PC-9 (cell line): ENCODE results near the gene KLHDC8A. TPM values are rescaled to one million over a fixed set of nuclear protein-coding genes. Genes with fewer than 3 reads are reported as not detected.
"Not testable (repeated sequence)": the region's sequence is repeated elsewhere in the genome, so short reads cannot be mapped to it uniquely, and the experiment has no call there.

Source experiments
- BruUV-seq: library from RNA; stranded (reverse); fragments of 400-500 nt; replicated peaks from 2 replicates; lab custom pipeline; 2021; lab: Mats Ljungman, UMichigan
- CTCF ChIA-PET: fragments of 300-600 bp; sonication (Branson Sonifier 250); formaldehyde crosslinking; loops from one replicate; lab custom pipeline; 2022; ENCODE audit warnings: antibody characterized with exemption; lab: Charles Lee
- POLR2A ChIA-PET: fragments of 300-600 bp; sonication (Branson Sonifier 250); formaldehyde crosslinking; loops from one replicate; lab custom pipeline; 2022; ENCODE audit warnings: antibody characterized with exemption; ENCODE audit not compliant: unreplicated experiment; lab: Charles Lee
- DNase-seq, 2 experiments: peaks; one replicate each; pipeline versions ENCODE4 v3.0.0 to v3.0.0-alpha.2; 2015 to 2022; ENCODE audit warnings: mixed read lengths in 1 of 2
- H2AFZ ChIP-seq: fragments of 200-600 bp; sonication (generic); 2 replicates; pipeline ENCODE4 v1.8.1; 2017; ENCODE audit warnings: antibody characterized with exemption
- H3F3A ChIP-seq: fragments of 200-600 bp; sonication (generic); 2 replicates; pipeline ENCODE4 v1.8.1; 2017; ENCODE audit warnings: antibody characterized with exemption, mild to moderate bottlenecking, low read depth; ENCODE audit not compliant: insufficient read depth
- H3K27ac ChIP-seq: fragments of 200-600 bp; sonication (generic); 2 replicates; pipeline ENCODE4 v1.6.1; 2016; ENCODE audit warnings: mixed run types
- H3K27me3 ChIP-seq: fragments of 200-600 bp; sonication (generic); 2 replicates; pipeline ENCODE4 v1.6.1; 2016; ENCODE audit warnings: low read depth, mixed run types; ENCODE audit not compliant: insufficient read depth
- H3K36me3 ChIP-seq: fragments of 200-600 bp; sonication (generic); 2 replicates; pipeline ENCODE4 v1.6.1; 2016; ENCODE audit warnings: low read depth, mixed run types
- H3K4me1 ChIP-seq: fragments of 200-600 bp; sonication (generic); replicated peaks from 2 replicates; pipeline ENCODE4 v1.6.1; 2016; ENCODE audit warnings: mixed run types; ENCODE audit not compliant: insufficient read depth
- H3K4me2 ChIP-seq: fragments of 200-600 bp; sonication (generic); 2 replicates; pipeline ENCODE4 v1.6.1; 2017; ENCODE audit warnings: mixed run types
- H3K4me3 ChIP-seq: fragments of 200-600 bp; sonication (generic); 2 replicates; pipeline ENCODE4 v1.6.1; 2016; ENCODE audit warnings: mixed run types
- H3K79me2 ChIP-seq: fragments of 200-600 bp; sonication (generic); 2 replicates; pipeline ENCODE4 v1.6.1; 2017; ENCODE audit warnings: low read depth, mixed run types
- H3K9me2 ChIP-seq: fragments of 200-600 bp; sonication (generic); 2 replicates; pipeline ENCODE4 v1.8.1; 2017; ENCODE audit warnings: mild to moderate bottlenecking; ENCODE audit not compliant: insufficient read depth
- H3K9me3 ChIP-seq: fragments of 200-600 bp; sonication (generic); 2 replicates; pipeline ENCODE4 v1.8.1; 2016; ENCODE audit warnings: low read depth; ENCODE audit not compliant: insufficient read depth
- H4K20me1 ChIP-seq: fragments of 200-600 bp; sonication (generic); 2 replicates; pipeline ENCODE4 v1.8.1; 2017; ENCODE audit not compliant: insufficient read depth
- EZH2 ChIP-seq: fragments of 200-600 bp; sonication (generic); IDR thresholded peaks from 2 replicates; pipeline ENCODE4 v1.8.0; 2017; ENCODE audit warnings: antibody characterized with exemption, low read depth
- intact Hi-C: fragments of 100-400 bp; cut with micrococcal nuclease; formaldehyde crosslinking; loops from one replicate; pipeline ENCODE4 v1.10.0; 2022; ENCODE audit not compliant: unreplicated experiment
- total RNA-seq: library from RNA; stranded (reverse); gene quantifications from 2 replicates; pipeline ENCODE4 v1.2.3, GENCODE V29; 2021
- TF ChIP-seq, protein P1 (sequence below): fragments of 200-600 bp; sonication (generic); conservative IDR thresholded peaks from 2 replicates; pipeline ENCODE4 v1.6.1; 2017; ENCODE audit warnings: mixed run types, antibody characterized with exemption, mild to moderate bottlenecking, moderate library complexity

KLHDC8A gene
- total RNA-seq, 1 experiment from 2014 or later: not detected

DNA sequence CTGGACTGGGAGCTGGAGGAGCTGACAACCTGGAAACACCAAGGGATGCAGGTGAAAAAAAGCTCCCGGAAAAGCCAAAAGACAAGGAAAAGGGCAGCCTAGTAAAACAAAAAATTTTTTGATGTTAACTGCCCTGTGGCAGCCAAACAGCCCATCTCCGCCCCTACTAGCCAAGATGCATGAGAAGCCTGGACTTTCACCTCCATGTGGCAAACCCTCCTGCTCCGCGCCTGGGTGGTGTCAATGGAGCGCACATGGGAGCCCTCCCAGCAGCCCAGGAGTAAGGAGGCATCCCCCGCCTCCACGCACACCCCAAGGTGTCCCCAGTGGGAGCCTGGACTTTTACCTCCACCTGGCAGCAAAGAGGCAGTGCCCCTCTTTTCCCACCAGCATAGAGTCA lies 34.7 kb upstream of the KLHDC8A start:
- intact Hi-C loops: no loop called here
- H3K36me3 ChIP-seq: no peaks in the 10 kb centered on the region
- H3K4me2 ChIP-seq: no peak overlapping the region
- TF ChIP-seq, protein P1, sequence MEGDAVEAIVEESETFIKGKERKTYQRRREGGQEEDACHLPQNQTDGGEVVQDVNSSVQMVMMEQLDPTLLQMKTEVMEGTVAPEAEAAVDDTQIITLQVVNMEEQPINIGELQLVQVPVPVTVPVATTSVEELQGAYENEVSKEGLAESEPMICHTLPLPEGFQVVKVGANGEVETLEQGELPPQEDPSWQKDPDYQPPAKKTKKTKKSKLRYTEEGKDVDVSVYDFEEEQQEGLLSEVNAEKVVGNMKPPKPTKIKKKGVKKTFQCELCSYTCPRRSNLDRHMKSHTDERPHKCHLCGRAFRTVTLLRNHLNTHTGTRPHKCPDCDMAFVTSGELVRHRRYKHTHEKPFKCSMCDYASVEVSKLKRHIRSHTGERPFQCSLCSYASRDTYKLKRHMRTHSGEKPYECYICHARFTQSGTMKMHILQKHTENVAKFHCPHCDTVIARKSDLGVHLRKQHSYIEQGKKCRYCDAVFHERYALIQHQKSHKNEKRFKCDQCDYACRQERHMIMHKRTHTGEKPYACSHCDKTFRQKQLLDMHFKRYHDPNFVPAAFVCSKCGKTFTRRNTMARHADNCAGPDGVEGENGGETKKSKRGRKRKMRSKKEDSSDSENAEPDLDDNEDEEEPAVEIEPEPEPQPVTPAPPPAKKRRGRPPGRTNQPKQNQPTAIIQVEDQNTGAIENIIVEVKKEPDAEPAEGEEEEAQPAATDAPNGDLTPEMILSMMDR: no peak
- TF ChIP-seq EZH2: no peak
- no peaks in the 10 kb centered on the region for H3K9me2 ChIP-seq
- POLR2A ChIA-PET: no interaction called here
- no peaks in the 10 kb centered on the region for H4K20me1 ChIP-seq
- H3K27ac ChIP-seq: no peak overlapping the region
- BruUV-seq: no TSS peak
- H3K4me3 ChIP-seq: no peak overlapping the region
- no peaks in the 10 kb centered on the region for H3K79me2 ChIP-seq
- no peak for DNase-seq
- no peak overlapping the region for H2AFZ ChIP-seq
- H3K27me3 ChIP-seq: no peaks in the 10 kb centered on the region
- no peaks in the 10 kb centered on the region for H3K4me1 ChIP-seq
- CTCF ChIA-PET: interaction anchor here (0.6 kb wide), 1 partner anchor 37 kb away, joined by 3 read pairs; no protein-coding TSS in a partner anchor
- no peaks in the 10 kb centered on the region for H3K9me3 ChIP-seq
- H3F3A ChIP-seq: no peaks in the 10 kb centered on the region

DNA sequence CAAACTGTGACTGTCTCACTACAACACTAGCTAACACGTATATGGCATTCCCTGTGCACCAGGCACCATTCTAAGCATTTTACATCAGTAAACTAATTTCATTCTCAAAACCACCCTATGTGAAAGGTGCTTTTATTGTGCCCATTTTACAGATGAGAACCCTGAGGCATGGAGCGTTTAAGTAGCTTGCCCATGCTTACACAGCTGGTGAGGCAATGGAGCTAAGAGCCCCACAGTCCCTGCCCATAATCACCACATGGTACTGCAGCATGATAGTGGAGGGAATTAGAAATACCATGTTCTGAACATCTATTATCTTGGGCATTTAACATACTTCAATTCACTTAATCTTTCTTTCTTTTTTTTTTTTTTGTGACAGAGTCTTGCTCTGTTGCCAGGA lies 31.1 kb upstream of the KLHDC8A start:
- Histone ChIP-seq H3K4me1 (no peaks in the 10 kb centered on the region), H3K4me3 (no peak overlapping the region), H3F3A (no peaks in the 10 kb centered on the region), H3K27me3 (no peaks in the 10 kb centered on the region), H3K4me2 (no peak overlapping the region), H3K9me2 (no peaks in the 10 kb centered on the region), H3K27ac (no peak overlapping the region), H2AFZ (no peak overlapping the region), H3K9me3 (no peaks in the 10 kb centered on the region), H4K20me1 (no peaks in the 10 kb centered on the region), H3K79me2 (no peaks in the 10 kb centered on the region), H3K36me3 (no peaks in the 10 kb centered on the region)
- POLR2A ChIA-PET: no interaction called here
- no TSS peak for BruUV-seq
- TF ChIP-seq EZH2: no peak
- TF ChIP-seq, protein P1: no peak
- CTCF ChIA-PET: interaction anchor here (0.7 kb wide), 1 partner anchor 244 kb away, joined by 3 read pairs; no protein-coding TSS in a partner anchor
- DNase-seq: no peak
- intact Hi-C loops: no loop called here

DNA sequence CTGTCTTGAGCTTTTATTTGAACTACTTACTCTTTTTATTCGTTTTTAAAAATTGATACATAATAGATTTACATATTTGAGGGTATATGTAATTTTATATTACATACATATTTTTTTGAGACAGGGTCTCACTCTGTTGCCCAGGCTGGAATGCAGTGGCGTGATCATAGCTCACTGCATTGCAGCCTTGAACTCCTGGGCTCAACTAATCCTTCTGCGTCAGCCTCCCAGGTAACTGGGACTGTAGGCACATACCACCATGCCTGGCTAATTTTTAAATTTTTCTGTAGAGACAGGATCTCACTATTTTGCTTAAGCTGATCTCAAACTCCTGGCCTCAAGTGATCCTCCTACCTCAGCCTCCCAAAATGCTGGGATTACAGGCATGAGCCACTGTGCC lies 26.3 kb upstream of the KLHDC8A start:
- H3K4me1 ChIP-seq, H3K9me2 ChIP-seq, H3K4me2 ChIP-seq, H4K20me1 ChIP-seq, H3K79me2 ChIP-seq, DNase-seq, H3K27ac ChIP-seq, CTCF ChIA-PET, intact Hi-C loops, H3F3A ChIP-seq, H2AFZ ChIP-seq, H3K4me3 ChIP-seq, H3K9me3 ChIP-seq, H3K36me3 ChIP-seq, BruUV-seq, H3K27me3 ChIP-seq: not testable (repeated sequence)
- POLR2A ChIA-PET: interaction anchor here (0.6 kb wide), 1 partner anchor 30 kb away, joined by 4 read pairs; no protein-coding TSS in a partner anchor

DNA sequence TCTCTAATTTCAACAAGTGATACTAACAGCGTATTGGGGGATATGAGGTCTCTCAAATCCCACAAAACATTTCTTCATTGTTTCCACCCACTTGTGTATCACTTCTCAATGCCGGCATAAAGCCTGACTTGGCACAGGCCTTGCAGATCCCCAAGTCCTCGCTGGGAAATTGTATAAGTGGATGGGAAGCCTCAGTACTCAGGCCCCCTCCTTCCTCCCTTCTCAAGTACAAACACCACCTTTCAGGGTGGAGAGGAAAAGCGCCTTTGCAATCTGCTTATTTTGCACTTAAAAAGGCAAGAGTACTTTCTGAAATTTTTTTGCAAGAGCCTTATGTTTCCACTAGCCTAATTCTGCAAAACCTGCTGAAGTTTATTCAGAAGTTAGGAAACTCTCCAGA lies 25.8 kb upstream of the KLHDC8A start:
- Histone ChIP-seq H4K20me1 (no peaks in the 10 kb centered on the region), H3K27ac (no peak overlapping the region), H3K4me3 (no peak overlapping the region), H3K36me3 (no peaks in the 10 kb centered on the region), H2AFZ (no peak overlapping the region), H3K9me3 (no peaks in the 10 kb centered on the region), H3K79me2 (no peaks in the 10 kb centered on the region), H3K4me2 (no peak overlapping the region), H3K9me2 (no peaks in the 10 kb centered on the region), H3F3A (no peaks in the 10 kb centered on the region), H3K4me1 (no peaks in the 10 kb centered on the region), H3K27me3 (no peaks in the 10 kb centered on the region)
- TF ChIP-seq EZH2: no peak
- TF ChIP-seq, protein P1: no peak
- ChIA-PET POLR2A (no interaction called here), CTCF (no interaction called here)
- DNase-seq: no peak
- intact Hi-C loops: no loop called here
- BruUV-seq: no TSS peak
